Measurements from ENCODE around the gene CYFIP1. TPM values are rescaled to one million over a fixed set of nuclear protein-coding genes. Genes with fewer than 3 reads are reported as not detected.

Gene CYFIP1
- total RNA-seq, 1 experiment from 2014 or later: 143 TPM

GRCh38 chr15:22887157-22887951 lies 92.8 kb downstream of the CYFIP1 start:
- intact Hi-C loops (cut with micrococcal nuclease): no loop called here
- CTCF ChIA-PET: no interaction called here
- Histone ChIP-seq H3K9me2 (ENCODE audit: insufficient read depth) (no peaks in the 10 kb centered on the region), H3K79me2 (ENCODE audit: insufficient read depth, low read length) (no peaks in the 10 kb centered on the region), H3K27me3 (ENCODE audit: insufficient read depth, low read length) (no peaks in the 10 kb centered on the region), H3K9ac (ENCODE audit: low read length) (no peak overlapping the region), H3K4me1 (ENCODE audit: control insufficient read depth in 1 of 2, insufficient read depth in 2 of 2, low read length in 2 of 2) (peaks cover 0 to 4% of the 10 kb centered on the region in 2 experiments; a peak in 1 of 4 replicates), H4K20me1 (ENCODE audit: insufficient read depth) (no peaks in the 10 kb centered on the region), H3K9me3 (ENCODE audit: control insufficient read depth in 1 of 2, insufficient read depth in 1 of 2, low read depth in 1 of 2, low read length in 2 of 2) (no peaks in the 10 kb centered on the region), H3K4me2 (ENCODE audit: low read length) (no peak overlapping the region), H2AFZ (ENCODE audit: low read depth, low read length, poor library complexity, severe bottlenecking) (no peak overlapping the region), H3K4me3 (replicated peaks in 1 of 2; ENCODE audit: low read depth in 1 of 2, low read length in 2 of 2) (no peak overlapping the region), H3K36me3 (ENCODE audit: control insufficient read depth in 1 of 2, insufficient read depth in 2 of 2, low read length in 2 of 2) (peaks cover 5 to 15% of the 10 kb centered on the region in 2 experiments), H3K27ac (ENCODE audit: low read depth, low read length) (no peak overlapping the region)
- POLR2A ChIA-PET: no interaction called here
- TF ChIP-seq POLR2AphosphoS5 (IDR thresholded peaks at IDR 0.05; ENCODE audit: low read depth, low read length): no peak
- TF ChIP-seq RAD21 (IDR thresholded peaks at IDR 0.05; ENCODE audit: low read depth): no peak
- TF ChIP-seq, protein P1, sequence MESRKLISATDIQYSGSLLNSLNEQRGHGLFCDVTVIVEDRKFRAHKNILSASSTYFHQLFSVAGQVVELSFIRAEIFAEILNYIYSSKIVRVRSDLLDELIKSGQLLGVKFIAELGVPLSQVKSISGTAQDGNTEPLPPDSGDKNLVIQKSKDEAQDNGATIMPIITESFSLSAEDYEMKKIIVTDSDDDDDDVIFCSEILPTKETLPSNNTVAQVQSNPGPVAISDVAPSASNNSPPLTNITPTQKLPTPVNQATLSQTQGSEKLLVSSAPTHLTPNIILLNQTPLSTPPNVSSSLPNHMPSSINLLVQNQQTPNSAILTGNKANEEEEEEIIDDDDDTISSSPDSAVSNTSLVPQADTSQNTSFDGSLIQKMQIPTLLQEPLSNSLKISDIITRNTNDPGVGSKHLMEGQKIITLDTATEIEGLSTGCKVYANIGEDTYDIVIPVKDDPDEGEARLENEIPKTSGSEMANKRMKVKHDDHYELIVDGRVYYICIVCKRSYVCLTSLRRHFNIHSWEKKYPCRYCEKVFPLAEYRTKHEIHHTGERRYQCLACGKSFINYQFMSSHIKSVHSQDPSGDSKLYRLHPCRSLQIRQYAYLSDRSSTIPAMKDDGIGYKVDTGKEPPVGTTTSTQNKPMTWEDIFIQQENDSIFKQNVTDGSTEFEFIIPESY (IDR thresholded peaks at IDR 0.05; ENCODE audit: extremely low read depth, insufficient replicate concordance, low read length): no peak
- TF ChIP-seq ZFX (IDR thresholded peaks at IDR 0.05): no peak
- TF ChIP-seq ELF1 (IDR thresholded peaks at IDR 0.05; ENCODE audit: borderline replicate concordance, low read depth): no peak
- no peak for TF ChIP-seq EZH2 (IDR thresholded peaks at IDR 0.05)
- TF ChIP-seq YY1 (IDR thresholded peaks at IDR 0.05; ENCODE audit: extremely low read depth, insufficient replicate concordance, low read depth, low read length): no peak
- no peak for TF ChIP-seq CBX3 (IDR thresholded peaks at IDR 0.05; ENCODE audit: low read depth)
- no peak for TF ChIP-seq EZH2phosphoT487 (IDR thresholded peaks at IDR 0.05; ENCODE audit: borderline replicate concordance)
- no peak for TF ChIP-seq CTCF (IDR thresholded peaks at IDR 0.05 in 2 of 3, conservative IDR thresholded peaks at IDR 0.05 in 1 of 3; ENCODE audit: borderline replicate concordance in 1 of 3, insufficient read depth in 1 of 3, low read depth in 2 of 3, low read length in 2 of 3)
- RAD21 ChIA-PET (ENCODE audit: low non-redundant PET in 1 of 2, low total read pairs in 2 of 2, uncharacterized antibody in 2 of 2, unreplicated experiment in 2 of 2): no interaction called here
- DNase-seq (ENCODE audit: low read depth, low spot score) (no peak), ATAC-seq (no peak)
- no TSS peak for BruUV-seq (replicated peaks)

Data from HCT116 (cell line).